Epithelial cell of proximal tubule (primary cell): ENCODE results near the gene WDR91. TPM values are rescaled to one million over a fixed set of nuclear protein-coding genes. Genes with fewer than 3 reads are reported as not detected.
"Not testable (repeated sequence)": the region's sequence is repeated elsewhere in the genome, so short reads cannot be mapped to it uniquely, and the experiment has no call there.

ENCODE experiments used
- DNase-seq: peaks from one replicate; pipeline ENCODE4 v3.0.0-alpha.2; 2011; ENCODE audit warnings: low read depth
- H3K4me3 ChIP-seq: 2 replicates; pipeline ENCODE4 v1.5.1; 2011; ENCODE audit warnings: low read depth, mild to moderate bottlenecking, low read length
- total RNA-seq: library from RNA; depleted of rRNA; stranded (reverse); fragments of >200 nt; gene quantifications from 2 replicates; pipeline ENCODE4 v1.2.3, GENCODE V29; 2015
- TF ChIP-seq, protein P1 (sequence below): conservative IDR thresholded peaks from 2 replicates; pipeline ENCODE4 v1.5.1; 2012; ENCODE audit warnings: low read depth, mild to moderate bottlenecking, low read length

The WDR91 gene
- total RNA-seq, 1 donor from 2014 or later = 8.7 TPM

DNA sequence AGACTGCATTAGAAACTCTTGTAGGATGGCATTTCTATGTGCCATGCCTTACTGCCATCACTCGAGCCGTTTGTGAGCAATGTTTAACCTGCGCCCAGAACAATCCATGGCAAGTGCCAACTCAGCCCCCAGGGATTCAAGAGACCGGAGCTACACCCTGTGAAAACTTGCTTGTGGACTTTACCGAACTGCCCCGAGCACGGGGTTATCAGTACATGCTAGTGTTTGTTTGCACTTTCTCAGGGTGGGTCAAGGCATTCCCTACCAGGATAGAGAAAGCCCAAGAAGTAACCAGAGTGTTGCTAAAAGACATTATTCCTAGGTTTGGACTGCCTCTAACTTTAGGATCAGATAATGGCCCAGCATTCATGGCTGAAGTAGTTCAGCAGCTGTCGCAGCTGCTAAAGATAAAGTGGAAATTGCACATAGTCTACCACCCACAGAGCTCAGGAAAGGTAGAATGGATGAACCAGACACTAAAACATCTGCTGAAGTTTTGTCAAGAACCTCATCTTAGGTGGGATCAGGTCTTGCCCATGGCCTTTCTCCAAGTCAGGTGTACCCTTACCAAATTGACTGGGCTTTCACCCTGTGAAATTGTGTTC is 31.9 kb downstream of the WDR91 start:
- TF ChIP-seq, protein P1, sequence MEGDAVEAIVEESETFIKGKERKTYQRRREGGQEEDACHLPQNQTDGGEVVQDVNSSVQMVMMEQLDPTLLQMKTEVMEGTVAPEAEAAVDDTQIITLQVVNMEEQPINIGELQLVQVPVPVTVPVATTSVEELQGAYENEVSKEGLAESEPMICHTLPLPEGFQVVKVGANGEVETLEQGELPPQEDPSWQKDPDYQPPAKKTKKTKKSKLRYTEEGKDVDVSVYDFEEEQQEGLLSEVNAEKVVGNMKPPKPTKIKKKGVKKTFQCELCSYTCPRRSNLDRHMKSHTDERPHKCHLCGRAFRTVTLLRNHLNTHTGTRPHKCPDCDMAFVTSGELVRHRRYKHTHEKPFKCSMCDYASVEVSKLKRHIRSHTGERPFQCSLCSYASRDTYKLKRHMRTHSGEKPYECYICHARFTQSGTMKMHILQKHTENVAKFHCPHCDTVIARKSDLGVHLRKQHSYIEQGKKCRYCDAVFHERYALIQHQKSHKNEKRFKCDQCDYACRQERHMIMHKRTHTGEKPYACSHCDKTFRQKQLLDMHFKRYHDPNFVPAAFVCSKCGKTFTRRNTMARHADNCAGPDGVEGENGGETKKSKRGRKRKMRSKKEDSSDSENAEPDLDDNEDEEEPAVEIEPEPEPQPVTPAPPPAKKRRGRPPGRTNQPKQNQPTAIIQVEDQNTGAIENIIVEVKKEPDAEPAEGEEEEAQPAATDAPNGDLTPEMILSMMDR = no peak
- no peak for DNase-seq
- no peak overlapping the region for H3K4me3 ChIP-seq

DNA sequence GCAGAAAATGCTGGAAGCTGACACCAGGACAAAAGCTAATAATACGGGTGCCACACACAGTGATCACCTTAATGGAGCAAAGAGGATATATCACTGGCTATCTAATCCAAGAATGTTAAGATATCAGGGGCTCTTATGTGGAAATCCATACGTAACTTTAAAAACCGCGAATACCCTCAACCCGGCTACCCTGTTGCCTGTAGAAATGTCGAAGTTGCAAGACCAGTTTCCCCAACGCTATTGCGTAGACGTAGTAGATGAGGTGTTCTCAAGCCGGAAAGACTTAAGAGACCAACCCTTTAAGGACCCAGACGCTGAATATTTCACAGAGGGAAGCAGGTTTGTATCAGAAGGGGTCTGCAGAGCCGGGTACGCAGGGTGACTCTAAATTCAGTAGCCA is 33.0 kb downstream of the WDR91 start:
- TF ChIP-seq, protein P1 = no peak
- no peak overlapping the region for H3K4me3 ChIP-seq
- no peak for DNase-seq

DNA sequence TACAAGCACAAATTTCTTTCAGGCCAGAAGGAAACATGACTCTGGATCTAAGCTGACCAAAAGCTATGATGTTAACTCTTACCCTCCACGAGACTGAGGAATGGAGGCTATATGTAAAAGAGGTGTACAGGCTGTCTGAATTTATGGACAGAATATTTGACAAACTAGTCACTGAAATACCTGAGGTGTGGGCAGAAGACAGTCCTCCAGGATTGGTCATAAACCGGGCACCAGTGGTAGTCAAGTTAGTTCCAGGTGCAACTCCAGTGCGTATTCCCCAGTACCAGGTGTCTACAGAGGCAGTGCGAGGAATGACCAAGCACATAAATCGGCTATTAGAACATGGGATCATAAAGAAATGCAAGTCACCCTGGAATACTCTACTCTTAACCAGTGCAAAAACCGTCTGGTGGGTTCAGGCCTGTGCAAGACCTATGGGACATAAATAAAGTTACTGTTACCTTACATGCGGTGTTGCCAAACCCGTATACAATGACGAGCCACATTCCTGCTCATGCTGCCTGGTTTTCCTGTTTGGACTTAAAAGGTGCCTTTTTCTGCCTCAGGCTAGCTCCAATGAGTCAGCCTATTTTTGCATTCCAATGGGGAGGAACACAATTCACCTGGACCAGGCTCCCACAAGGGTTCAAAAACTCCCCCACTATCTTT is 34.2 kb downstream of the WDR91 start:
- no peak overlapping the region for H3K4me3 ChIP-seq
- DNase-seq = no peak
- TF ChIP-seq, protein P1 = no peak

DNA sequence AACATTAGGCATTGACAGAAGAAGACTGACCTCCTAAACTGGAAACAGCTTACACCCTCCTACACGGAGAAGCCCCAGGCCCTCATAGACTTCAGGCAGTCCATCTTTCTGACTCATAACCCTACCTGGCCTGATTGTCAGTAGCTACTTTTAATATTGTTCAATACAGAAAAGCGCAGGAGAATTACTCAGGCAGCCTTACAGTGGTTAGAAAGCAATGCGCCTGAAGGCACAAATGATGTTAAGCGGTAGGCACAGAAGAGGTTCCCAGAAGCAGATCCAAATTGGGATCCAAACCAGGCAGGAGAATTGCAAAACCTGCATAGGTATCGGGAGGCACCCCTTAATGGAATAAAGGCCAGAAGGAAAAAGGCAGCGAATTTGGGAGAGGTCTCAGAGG is 35.4 kb downstream of the WDR91 start:
- TF ChIP-seq, protein P1 = no peak
- no peak overlapping the region for H3K4me3 ChIP-seq
- DNase-seq = no peak

DNA sequence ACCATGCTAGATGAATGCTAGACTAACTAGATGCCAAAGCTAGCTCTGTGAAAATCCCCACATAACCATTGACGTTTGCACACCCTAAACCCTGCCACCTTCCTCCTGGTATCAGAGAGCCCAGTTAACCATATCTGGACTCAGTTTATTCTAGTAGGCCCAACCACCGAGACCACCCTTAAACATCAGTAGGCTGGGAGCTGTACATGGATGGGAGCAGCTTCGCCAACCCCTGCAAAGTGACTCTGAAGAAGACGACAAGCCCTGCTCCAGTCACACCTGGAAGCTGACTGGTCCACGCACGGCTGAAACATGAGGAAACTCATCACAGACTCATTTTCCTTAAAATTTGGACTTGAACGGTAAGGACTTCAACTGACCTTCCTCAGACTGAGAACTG is 36.4 kb downstream of the WDR91 start:
- TF ChIP-seq, protein P1 = no peak
- no peak for DNase-seq
- no peak overlapping the region for H3K4me3 ChIP-seq

DNA sequence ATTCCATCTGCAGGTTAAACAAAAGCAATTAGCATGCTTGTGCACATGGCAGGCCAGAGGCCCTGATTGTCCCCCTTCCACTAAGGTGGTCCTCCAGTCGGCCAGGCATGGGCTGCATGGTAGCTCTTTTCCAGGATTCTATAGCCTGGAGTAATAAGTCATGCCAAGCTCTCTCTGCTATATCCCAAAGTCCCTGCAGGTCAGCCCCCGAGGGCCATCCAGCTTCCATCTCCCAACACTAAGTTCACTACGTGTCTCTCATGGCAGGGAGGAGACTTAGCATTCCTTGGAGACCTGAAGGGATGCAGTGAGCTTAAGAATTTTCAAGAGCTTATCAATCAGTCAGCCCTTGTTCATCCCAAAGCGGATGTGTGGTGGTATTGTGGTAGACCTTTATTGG is 37.4 kb downstream of the WDR91 start:
- not testable (repeated sequence) for DNase-seq
- peak overlapping the region; percentile 36 for H3K4me3 ChIP-seq

DNA sequence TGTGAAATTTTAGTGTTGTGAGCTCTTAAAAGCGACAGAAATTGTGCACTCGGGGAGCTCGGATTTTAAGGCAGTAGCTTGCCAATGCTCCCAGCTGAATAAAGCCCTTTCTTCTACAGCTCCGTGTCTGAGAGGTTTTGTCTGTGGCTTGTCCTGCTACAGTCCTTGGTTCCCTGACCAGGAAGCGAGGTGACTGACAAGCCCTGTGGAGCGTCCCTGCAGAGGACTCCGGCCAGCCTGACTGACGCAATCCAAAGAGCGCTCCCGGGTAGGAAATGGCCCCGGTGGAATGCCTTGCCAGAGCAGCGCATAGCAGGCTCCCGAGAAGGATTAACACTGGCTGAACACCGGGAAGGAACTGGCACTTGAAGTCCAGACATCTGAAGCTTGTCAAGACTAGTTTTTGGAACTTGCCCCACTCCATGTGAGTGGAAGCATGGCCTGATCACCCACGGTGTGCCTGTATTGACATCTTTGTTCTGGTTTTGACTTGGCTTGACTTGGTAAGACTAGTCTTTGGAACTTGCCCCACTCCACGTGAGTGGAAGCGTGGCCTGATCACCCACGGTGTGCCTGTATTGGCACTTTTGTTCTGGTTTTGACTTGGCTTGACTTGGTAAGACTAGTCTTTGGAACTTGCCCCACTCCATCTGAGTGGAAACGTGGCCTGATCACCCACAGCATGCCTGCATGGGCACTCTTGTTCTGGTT is 39.6 kb downstream of the WDR91 start:
- peak; percentile 82 for DNase-seq
- H3K4me3 ChIP-seq = peak overlapping the region; percentile 57

DNA sequence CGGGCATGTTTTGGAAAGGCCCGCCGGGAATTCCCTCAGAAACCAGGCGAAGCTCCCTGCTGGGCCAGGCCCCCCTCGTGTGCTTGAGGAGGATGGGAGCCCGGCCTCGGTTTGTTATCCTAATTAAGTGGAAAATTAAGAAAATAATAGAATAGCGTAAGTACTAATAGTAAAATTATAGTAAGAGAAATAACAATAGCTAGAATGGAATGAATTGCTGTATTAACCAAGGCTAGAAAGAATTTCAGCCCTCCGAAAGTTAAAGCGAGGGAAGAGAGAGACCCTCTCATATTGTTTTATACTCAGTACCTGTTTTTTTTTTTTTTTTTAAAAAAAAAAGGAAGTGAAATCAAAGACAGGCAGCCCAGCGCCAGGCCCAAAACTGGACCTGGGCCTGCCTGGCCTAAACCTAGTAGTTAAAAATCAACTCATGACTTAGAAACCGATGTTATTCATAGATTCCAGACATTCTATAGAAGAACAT is 40.3 kb downstream of the WDR91 start:
- H3K4me3 ChIP-seq = peak overlapping the region; percentile 93
- DNase-seq = not testable (repeated sequence)
